Measurements from ENCODE around the gene ERC2. TPM values are rescaled to one million over a fixed set of nuclear protein-coding genes. Genes with fewer than 3 reads are reported as not detected.

ERC2 gene
- total RNA-seq, 1 experiment from 2014 or later = 0.77 TPM

DNA sequence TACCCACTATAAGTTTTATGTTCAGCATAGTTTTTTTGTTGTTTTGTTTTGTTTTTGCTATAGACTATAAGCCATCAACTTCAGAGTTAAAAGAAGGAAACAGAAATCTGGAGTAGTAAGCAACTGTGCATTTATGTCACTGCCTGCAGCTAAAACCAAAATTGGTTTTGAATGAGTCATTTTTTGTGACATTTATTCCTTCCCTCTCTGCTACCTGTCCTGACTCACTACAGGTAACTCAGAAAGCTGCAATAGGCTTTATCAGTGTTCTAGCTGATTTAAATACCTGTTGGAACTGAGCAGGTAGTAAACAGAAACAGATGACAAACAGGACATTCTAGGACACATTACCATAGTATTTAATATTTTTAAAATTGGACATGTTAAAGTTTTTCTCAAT, 587.9 kb downstream of the ERC2 start:
- TF ChIP-seq EZH2 (IDR thresholded peaks at IDR 0.05; ENCODE audit: low read length, unreplicated experiment) (no peak), CTCF (conservative IDR thresholded peaks at IDR 0.05; ENCODE audit: low read depth, low read length) (no peak), EZH2phosphoT487 (IDR thresholded peaks at IDR 0.05; ENCODE audit: borderline replicate concordance, low read length) (no peak)
- no peaks in the 10 kb centered on the region for H4K20me1 ChIP-seq (ENCODE audit: low read length)
- H3K4me2 ChIP-seq (ENCODE audit: low read length) = peak overlapping the region; percentile 68
- H3K36me3 ChIP-seq (ENCODE audit: low read depth, low read length) = no peaks in the 10 kb centered on the region
- H3K9me2 ChIP-seq (replicated peaks; ENCODE audit: low read length) = no peaks in the 10 kb centered on the region
- ATAC-seq = peak; percentile 51
- H2AFZ ChIP-seq (ENCODE audit: low read length) = no peak overlapping the region
- intact Hi-C loops (cut with micrococcal nuclease) = no loop called here
- peak overlapping the region; percentile 72 for H3K27ac ChIP-seq (ENCODE audit: low read length)
- POLR2A ChIA-PET (ENCODE audit: unreplicated experiment) = interaction anchor here (0.6 kb wide), 1 partner anchor 392 kb away, joined by 4 read pairs; no protein-coding TSS in a partner anchor
- H3K9me3 ChIP-seq (ENCODE audit: low read length) = no peaks in the 10 kb centered on the region
- no peaks in the 10 kb centered on the region for H3F3A ChIP-seq (ENCODE audit: low read length, unreplicated experiment)
- H3K4me1 ChIP-seq (ENCODE audit: insufficient read depth, low read length) = peaks cover 32% of the 10 kb centered on the region
- H3K79me2 ChIP-seq (ENCODE audit: low read length) = no peaks in the 10 kb centered on the region
- H3K9ac ChIP-seq (ENCODE audit: low read length) = no peak overlapping the region
- peak; percentile 85 for DNase-seq
- no TSS peak for BruUV-seq (replicated peaks)
- CTCF ChIA-PET = no interaction called here
- H3K27me3 ChIP-seq (ENCODE audit: low read length) = no peaks in the 10 kb centered on the region
- peak overlapping the region; percentile 28; the same call in 1 of the 2 replicates for H3K4me3 ChIP-seq (ENCODE audit: low read length)

DNA sequence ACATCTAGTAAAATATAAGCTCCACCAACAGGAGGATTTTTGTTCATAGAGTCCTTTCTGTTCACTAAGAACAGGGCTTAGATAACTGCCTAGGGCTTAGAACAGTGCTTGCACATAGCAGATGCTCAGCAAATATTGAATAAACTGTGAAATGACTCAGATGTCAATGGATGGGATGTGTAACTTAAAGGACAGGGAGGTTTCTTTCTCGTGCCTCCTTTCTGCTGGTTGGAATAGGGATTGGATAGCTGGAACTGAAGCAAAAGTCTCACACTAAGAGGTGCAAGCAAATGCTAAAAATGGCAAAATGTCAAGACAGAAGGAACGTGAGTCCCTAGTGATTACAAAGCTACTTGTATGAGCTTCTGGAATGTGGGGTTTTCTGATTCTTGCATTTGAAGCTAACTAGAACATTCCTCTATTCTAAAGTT, 588.4 kb downstream of the ERC2 start:
- peak; percentile 93 for ATAC-seq
- H3K9me3 ChIP-seq (ENCODE audit: low read length) = no peaks in the 10 kb centered on the region
- DNase-seq = peak; percentile 72
- BruUV-seq (replicated peaks) = no TSS peak
- peak overlapping the region; percentile 72 for H3K27ac ChIP-seq (ENCODE audit: low read length)
- no peaks in the 10 kb centered on the region for H3K79me2 ChIP-seq (ENCODE audit: low read length)
- H3F3A ChIP-seq (ENCODE audit: low read length, unreplicated experiment) = no peaks in the 10 kb centered on the region
- H2AFZ ChIP-seq (ENCODE audit: low read length) = no peak overlapping the region
- no peak overlapping the region for H3K9ac ChIP-seq (ENCODE audit: low read length)
- peak overlapping the region; percentile 28; the same call in 1 of the 2 replicates for H3K4me3 ChIP-seq (ENCODE audit: low read length)
- no peaks in the 10 kb centered on the region for H3K36me3 ChIP-seq (ENCODE audit: low read depth, low read length)
- CTCF ChIA-PET = no interaction called here
- peaks cover 28% of the 10 kb centered on the region for H3K4me1 ChIP-seq (ENCODE audit: insufficient read depth, low read length)
- no peaks in the 10 kb centered on the region for H3K27me3 ChIP-seq (ENCODE audit: low read length)
- H3K9me2 ChIP-seq (replicated peaks; ENCODE audit: low read length) = no peaks in the 10 kb centered on the region
- peak overlapping the region; percentile 68 for H3K4me2 ChIP-seq (ENCODE audit: low read length)
- no peaks in the 10 kb centered on the region for H4K20me1 ChIP-seq (ENCODE audit: low read length)
- TF ChIP-seq EZH2phosphoT487 (IDR thresholded peaks at IDR 0.05; ENCODE audit: borderline replicate concordance, low read length) (no peak), CTCF (conservative IDR thresholded peaks at IDR 0.05; ENCODE audit: low read depth, low read length) (no peak), EZH2 (IDR thresholded peaks at IDR 0.05; ENCODE audit: low read length, unreplicated experiment) (no peak)
- intact Hi-C loops (cut with micrococcal nuclease) = no loop called here
- POLR2A ChIA-PET (ENCODE audit: unreplicated experiment) = interaction anchor here (0.6 kb wide), 1 partner anchor 391 kb away, joined by 4 read pairs; no protein-coding TSS in a partner anchor

GRCh38 chr3:55877703-55878102, 590.6 kb downstream of the ERC2 start:
- Histone ChIP-seq H3K9ac (ENCODE audit: low read length) (no peak overlapping the region), H3K79me2 (ENCODE audit: low read length) (no peaks in the 10 kb centered on the region), H4K20me1 (ENCODE audit: low read length) (no peaks in the 10 kb centered on the region), H3K27ac (ENCODE audit: low read length) (no peak overlapping the region), H3K36me3 (ENCODE audit: low read depth, low read length) (no peaks in the 10 kb centered on the region), H2AFZ (ENCODE audit: low read length) (no peak overlapping the region), H3F3A (ENCODE audit: low read length, unreplicated experiment) (no peaks in the 10 kb centered on the region), H3K4me3 (ENCODE audit: low read length) (no peak overlapping the region), H3K4me1 (ENCODE audit: insufficient read depth, low read length) (peaks cover 34% of the 10 kb centered on the region), H3K9me2 (replicated peaks; ENCODE audit: low read length) (no peaks in the 10 kb centered on the region), H3K4me2 (ENCODE audit: low read length) (no peak overlapping the region), H3K27me3 (ENCODE audit: low read length) (no peaks in the 10 kb centered on the region), H3K9me3 (ENCODE audit: low read length) (no peaks in the 10 kb centered on the region)
- TF ChIP-seq CTCF (conservative IDR thresholded peaks at IDR 0.05; ENCODE audit: low read depth, low read length) (no peak; the same call in 1 of the 2 replicates), EZH2phosphoT487 (IDR thresholded peaks at IDR 0.05; ENCODE audit: borderline replicate concordance, low read length) (no peak), EZH2 (IDR thresholded peaks at IDR 0.05; ENCODE audit: low read length, unreplicated experiment) (no peak)
- intact Hi-C loops (cut with micrococcal nuclease) = no loop called here
- DNase-seq (no peak), ATAC-seq (no peak)
- BruUV-seq (replicated peaks) = no TSS peak
- ChIA-PET POLR2A (ENCODE audit: unreplicated experiment) (no interaction called here), CTCF (no interaction called here)

Measured in PC-3 (cell line).